Skin epidermis (tissue), 12 donors: Measurements from ENCODE around the gene SLC66A1.

Experiments used
- H3K27ac ChIP-seq, 21 experiments: fragments of 200-600 bp; sonication (generic) in 11 of 21; one replicate each; pipeline ENCODE4 v1.5.0; 2020; ENCODE audit warnings: mild to moderate bottlenecking in 3 of 21, inconsistent platforms in 2 of 21, moderate library complexity in 2 of 21
- H3K4me3 ChIP-seq, 7 experiments: fragments of 200-600 bp; sonication (generic) in 2 of 7; one replicate each; pipeline ENCODE4 v1.5.0; 2020; ENCODE audit warnings: inconsistent platforms in 2 of 7, mild to moderate bottlenecking in 2 of 7, moderate library complexity in 1 of 7

SLC66A1 gene

DNA sequence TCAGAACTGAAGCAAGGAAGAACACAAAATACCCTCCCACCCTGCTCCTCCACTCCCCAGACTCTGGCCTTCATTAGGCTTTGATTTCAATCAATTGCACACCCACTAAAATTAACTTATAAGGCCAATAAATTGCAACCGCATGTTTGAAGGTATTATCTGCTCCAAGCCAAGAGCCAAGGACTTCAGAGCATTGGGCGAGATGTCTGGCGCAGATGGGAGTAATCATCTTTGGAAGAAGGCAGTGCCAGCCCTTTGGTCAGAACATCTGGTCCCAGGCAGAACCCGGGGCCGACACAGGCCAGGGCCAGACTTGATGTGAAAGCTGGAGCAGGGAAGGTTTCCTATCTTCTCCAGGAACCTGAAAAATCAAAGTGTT is 60.0 kb downstream of the SLC66A1 start:
- Histone ChIP-seq H3K27ac (peak overlapping the region in 15 of 21 experiments; percentile 7 to 86 (median 64)), H3K4me3 (no peak overlapping the region)

DNA sequence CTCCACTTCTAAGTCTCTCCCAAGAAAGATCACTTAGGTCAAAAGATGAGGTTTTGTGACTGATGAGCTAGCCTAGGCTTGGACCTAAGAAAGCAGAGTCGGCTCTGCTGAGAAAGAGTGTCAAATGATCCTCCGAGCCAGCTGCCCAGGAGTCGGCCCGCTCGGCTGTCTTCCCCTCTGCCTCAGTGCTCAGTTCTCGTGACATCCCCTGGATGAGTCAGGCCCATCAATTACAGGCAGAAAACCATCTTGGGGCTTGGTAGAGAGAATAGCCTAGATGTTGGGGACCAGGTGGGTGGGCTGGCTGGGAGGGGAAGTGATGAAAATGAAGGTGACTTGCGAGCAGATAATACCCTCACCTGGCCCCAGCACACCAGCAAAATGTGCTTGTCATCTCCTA is 60.5 kb downstream of the SLC66A1 start:
- H3K4me3 ChIP-seq: no peak overlapping the region
- peak overlapping the region in 19 of 21 experiments; percentile 13 to 86 (median 64) for H3K27ac ChIP-seq

- no peak overlapping the region for H3K4me3 ChIP-seq
- peak overlapping the region in 20 of 21 experiments; percentile 3 to 86 (median 66) for H3K27ac ChIP-seq
These were observed 61.3 kb downstream of the SLC66A1 start for GRCh38 chr1:19373211-19374082.

DNA sequence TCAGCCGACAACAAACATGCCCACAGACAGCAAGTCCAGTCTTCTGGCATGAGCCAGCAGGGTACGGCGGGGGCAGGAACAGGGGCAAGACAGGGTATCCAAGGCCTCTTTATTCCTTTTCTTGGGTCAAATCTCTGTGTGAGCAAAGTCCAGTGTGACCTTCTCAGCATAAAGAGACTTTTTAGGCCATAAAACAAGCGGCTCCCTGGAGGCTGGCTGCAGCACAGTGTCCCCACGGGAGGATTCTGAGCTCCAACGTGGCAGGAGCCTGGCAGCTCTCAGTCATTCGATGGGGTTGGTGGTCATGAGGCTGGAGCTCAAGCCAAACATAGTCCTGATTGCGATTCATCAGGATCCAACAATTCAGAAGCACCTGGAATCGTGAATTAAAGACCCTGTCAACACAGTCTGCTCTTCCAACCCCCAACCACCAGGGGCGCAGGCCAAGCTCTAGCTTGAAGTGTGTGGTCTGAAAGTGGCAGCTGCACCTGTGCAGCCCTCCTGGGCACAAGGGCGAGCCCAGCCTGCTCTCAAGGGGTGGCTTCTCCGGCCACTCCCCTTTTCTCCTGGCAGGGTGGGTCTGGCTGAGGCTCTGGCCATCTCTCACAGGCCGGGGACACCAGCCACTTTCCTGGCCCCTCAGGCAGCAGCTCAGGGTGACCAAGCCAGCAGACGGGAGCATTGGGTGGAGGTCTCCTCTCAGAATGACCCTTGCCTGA is 62.1 kb downstream of the SLC66A1 start:
- peak overlapping the region in 19 of 21 experiments; percentile 3 to 86 (median 69) for H3K27ac ChIP-seq
- H3K4me3 ChIP-seq: no peak overlapping the region

- H3K4me3 ChIP-seq: no peak overlapping the region
- peak overlapping the region in 17 of 21 experiments; percentile 10 to 86 (median 70) for H3K27ac ChIP-seq
These were observed 62.8 kb downstream of the SLC66A1 start for GRCh38 chr1:19374926-19375325.

DNA sequence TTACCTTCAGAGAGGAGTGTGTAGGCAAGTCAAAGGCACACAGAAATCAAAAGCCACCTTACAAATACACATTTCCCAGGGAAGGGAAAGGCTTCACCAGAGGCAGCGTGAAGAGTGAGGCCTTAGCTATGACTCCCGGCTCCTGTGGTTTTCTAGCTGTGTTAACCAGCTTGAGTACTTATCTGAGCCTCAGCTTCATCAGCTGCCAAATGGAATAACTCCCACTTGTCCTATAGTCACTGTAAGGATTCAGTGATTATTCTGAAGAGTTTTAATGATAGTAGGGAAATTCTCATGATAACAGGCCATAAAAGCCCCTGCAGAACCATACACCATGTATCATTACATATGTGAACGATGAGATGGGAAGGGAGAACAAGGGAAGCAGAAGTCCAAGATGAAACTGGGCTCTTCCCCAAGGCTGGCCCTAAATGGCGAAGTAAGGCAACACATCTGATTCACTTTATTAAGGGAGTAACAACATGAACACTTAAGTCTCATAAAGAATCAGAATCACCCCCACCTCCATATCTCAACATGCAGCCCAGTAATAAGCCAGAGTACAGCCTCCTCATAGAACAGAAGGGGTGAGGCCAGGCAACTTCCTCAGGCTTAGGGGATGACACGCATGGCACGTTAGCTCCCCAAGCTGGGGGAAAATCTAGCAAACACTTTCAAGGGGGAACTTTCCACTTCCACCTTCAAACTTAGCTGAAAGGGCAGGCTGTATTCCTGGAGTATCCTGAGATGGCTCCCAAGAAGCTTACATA is 63.7 kb downstream of the SLC66A1 start:
- H3K27ac ChIP-seq: peak overlapping the region in 18 of 21 experiments; percentile 10 to 86 (median 60)

GRCh38 chr1:19376428-19377372 is 64.6 kb downstream of the SLC66A1 start:
- H3K4me3 ChIP-seq: no peak overlapping the region
- peak overlapping the region in 6 of 21 experiments; percentile 14 to 86 (median 70) for H3K27ac ChIP-seq

More for the DNA sequence above, 63.7 kb downstream of the SLC66A1 start:
- H3K4me3 ChIP-seq: no peak overlapping the region

- no peak overlapping the region for H3K27ac ChIP-seq
- H3K4me3 ChIP-seq: no peak overlapping the region
These were observed 65.9 kb downstream of the SLC66A1 start for GRCh38 chr1:19377812-19378718.
